NCI-H1092 (cell line): Measurements from ENCODE around the gene FGF14.

Source experiments
- DNase-seq: peaks from one replicate; lab custom pipeline; 2025; lab: John Stamatoyannopoulos, UW

The FGF14 gene

DNA sequence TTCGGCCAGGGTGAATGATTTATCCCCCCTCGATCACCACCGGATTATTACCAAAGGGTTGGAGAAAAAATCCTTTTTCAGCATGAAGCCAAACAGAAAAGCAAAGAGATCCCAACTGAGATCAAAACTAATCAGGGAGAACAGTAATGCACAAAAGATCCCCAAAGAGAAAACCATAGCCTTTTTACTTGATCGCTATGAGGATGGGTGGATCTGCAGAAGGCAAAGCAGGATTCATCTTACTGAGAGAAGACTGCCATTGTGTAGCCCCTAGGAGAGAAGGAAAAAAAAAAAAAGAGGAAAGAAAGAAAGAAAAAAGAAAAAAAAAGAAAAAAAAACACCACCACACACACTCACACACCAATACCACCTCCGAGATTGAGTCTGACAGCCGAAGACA lies at the start of gene FGF14:
TSS of gene FGF14 (minus strand) at position 283 of the 400 bp plus-strand sequence.
- no peak for DNase-seq

DNA sequence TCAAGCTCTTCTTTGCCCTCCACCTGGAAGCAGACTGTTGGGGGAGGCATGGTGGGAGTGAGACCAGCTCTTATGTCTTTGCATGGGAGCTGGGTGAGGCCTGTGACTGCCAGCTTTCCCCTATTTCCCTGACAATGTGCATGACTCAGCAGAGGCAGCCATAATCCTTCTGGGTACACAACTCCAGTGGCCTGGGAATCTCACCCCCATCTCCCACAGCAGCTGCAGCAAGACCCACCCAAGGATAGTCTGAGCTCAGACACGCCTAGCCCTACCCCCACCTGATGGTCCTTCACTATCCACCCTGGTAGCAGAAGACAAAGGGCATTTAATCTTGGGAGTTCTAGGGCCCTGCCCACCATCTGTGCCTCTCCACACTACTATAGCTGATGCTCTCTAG lies 41.4 kb upstream of the FGF14 start:
- DNase-seq: no peak

DNA sequence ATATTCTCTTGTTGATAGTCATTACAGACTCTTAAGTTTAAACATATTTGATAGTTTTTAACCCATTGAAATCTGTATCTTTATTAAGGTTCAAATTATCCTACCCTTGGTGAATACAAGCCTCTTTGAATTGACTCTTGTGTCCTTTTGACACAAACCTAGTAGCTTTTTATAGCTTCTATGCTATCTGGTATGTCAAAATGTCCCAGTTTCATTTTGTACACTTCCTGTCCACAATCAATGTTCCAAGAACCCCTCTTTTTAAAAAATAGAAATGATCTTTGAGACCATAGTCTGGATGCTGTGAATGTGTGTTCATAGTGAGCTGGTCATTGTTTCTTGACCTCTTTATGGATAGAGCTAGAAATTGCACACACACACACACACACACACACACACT lies 39.2 kb upstream of the FGF14 start:
- no peak for DNase-seq

DNA sequence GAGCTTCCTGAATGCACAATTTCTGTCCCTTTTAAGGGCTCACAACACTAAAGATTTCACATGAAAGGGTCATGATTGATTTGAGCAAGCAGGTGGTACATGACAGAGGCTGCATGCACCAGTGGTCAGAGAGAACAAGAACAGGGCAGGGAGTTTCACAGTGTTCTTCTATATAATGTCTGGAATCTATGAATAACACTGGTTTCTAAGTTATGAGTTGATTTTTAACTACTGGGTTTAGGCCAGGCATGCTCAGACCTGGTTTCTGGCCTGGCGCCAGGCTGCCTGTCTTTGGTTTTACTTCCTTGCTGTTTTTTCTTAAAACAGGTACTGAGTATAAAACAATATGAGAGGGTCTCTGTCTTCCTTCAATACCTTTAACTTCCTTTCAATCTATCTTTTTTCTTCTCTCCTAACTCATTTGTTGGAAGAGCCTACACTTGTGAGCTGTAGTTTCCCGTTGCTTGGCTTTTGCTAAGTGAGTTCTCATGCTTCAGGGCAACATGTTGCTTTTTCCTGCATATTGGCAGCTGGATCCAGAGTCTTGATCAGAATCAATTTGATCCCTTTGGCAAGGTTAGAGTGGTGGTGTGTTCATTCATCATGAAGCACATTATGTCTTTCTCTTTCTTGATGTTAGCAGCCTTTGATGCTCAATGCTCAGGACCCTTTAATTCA lies 38.5 kb upstream of the FGF14 start:
- no peak for DNase-seq

DNA sequence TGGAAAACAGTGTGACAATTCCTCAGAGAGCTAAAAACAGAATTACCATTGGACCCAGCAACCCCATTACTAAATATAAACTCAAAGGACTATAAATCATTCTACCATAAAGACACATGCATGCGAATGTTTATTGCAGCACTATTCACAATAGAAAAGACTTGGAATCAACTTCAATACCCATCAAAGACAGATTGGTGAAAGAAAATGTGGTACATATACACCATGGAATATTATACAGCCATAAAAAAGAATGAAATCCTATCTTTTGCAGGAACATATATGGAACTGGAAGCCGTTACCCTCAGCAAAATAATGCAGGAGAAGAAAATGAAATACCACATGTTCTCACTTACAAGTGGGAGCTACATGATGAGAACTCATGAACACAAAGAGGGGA lies 20.8 kb upstream of the FGF14 start:
- no peak for DNase-seq

DNA sequence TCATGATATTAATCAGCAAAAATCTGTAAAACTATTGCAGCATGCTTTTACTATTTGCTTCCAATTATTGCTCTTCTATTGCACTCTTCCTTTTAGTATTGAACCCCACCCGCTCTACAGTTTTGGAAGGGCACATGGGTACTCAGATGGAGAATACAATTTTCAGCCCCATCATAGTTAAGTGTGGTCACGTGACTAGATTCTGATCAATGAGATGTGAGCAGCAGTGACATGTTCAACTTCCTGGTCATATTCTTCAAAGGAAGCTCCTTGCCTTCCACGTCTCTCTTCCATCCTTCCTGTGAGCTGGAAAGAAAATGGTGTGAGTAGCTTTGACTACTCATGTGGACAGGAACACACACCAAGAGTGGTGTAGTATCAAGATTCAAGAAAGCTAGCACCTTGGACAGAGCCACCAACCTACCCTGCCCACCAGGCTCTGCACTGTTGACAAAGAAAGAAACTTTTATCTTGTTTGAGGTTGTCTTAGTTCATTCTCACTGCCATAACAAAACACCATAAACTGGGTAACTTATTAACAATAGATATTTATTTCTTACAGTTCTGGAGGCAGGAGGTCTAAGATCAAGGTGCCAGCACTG lies 3.8 kb upstream of the FGF14 start:
- no peak for DNase-seq

DNA sequence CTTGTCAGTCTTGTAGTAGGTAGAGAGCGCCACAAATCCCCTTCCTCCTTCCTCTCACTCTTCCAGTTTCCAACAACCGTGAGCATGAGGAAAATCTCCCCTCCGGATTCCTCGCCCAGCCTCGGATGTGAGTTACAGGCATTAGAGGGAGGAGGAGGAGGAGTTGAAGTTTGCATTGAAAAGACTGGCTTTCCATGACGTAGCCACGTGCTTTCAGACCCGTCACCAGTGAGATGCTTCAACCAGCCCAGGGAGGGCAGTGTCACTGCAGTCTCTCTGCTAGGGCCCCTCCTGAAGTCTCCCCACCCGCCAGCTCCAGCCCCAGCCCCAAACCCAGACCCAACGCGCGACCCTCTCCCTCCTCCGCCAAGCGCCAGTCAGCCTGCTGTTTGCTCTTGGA lies 442 bp upstream of the FGF14 start:
- no peak for DNase-seq

DNA sequence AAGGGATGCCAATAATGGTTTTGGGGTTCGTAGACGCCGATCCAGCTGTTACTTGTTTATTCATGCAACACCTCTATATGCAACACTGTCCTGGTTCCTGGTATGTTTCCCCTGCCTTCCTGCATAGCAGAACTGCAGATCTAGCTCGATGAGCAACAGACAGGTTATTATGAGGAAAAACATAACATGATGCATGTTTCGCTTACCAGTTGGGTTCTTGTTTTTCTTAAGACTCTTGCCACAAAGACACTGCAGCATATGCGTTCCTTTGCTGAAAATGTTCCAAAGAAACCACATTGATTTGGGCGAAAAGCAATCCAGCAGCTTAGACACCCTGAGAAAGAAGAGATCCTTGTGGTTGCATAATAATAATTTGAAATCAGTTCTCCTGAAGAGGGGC lies 583 bp downstream of the FGF14 start:
- no peak for DNase-seq

DNA sequence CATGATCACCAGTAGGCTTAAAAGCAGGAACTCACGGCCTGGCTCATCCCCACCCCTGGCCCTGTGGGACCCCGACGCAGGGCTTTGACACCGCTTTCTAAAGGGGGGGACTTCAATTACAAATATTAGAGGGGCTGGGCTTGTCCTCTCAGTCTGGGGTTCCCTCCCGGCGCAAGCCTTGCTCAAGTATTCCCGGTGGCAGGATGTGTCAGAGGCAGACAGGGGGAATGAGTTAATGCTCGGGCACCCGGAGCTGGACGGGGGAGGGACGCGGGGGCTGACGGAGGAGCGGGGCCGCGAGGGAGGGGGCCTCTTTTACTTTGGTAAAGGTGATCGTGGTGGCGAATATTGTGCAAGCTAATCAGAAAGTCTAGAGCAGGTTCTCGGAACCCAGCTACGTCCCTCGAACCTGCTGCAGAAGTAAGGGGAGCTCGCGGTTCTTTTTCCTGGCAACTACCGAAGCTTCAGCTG lies 1.1 kb downstream of the FGF14 start:
- no peak for DNase-seq

DNA sequence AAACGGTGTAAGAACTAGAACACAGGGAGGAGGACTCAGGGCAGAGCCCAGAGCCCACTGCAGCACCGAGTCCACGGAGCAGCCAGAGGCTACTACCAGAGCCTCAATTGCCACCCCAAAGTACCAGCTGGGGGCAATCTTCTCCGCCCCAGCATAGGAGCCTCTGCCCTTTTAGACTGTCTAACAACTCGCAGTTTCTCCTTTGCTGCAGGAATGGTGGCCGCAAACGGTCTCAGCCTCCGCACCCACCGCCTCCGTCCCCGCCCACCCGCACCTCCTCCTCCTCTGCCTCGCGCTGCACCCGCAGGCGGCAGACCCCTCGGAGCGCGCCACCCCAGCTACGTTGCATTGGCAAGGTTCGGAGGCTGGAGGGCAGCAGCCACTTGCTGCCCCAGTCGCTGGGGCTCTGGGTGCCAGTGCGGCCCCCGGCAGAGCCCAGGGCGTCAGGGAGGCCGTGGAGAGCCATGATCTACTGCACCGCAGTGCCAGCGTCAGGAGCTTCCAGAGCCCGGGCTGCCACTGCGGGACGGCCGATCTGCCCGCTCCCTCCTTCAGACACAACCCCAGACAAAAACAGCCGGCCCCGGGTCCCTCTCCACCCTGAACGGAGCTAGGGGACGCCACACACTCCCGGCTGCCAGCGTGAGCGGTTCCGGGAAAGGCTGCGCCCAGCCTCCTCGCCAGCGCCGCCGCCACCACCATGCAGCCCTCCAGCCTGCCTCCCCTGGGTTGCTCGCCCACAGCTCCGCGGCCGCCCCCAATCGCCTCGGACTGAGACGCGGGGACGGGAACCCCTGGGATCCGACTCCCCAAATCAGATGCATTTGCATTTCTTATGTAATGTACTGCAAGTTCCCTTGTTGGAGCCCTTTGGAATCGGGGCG lies 1.8 kb downstream of the FGF14 start:
- DNase-seq: peak; percentile 32

DNA sequence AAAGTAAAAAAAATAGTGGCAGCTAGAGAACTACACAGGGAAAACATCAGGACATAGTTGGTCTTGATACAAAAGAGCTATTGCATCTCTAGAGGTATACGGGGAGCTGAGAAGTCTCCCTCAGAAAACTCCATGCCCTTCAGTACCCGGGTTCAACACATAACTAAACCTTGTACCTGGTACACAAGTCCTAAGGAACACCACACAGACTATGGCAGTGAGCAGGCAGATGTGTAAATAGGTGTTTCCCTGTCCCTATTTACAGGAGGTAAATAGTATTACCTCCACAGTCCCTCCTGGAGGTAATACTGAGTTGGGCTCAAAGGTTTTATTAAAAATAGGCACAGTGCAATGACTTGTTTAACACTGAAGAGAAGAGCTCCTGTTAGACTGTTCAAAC lies 5.9 kb downstream of the FGF14 start:
- no peak for DNase-seq

DNA sequence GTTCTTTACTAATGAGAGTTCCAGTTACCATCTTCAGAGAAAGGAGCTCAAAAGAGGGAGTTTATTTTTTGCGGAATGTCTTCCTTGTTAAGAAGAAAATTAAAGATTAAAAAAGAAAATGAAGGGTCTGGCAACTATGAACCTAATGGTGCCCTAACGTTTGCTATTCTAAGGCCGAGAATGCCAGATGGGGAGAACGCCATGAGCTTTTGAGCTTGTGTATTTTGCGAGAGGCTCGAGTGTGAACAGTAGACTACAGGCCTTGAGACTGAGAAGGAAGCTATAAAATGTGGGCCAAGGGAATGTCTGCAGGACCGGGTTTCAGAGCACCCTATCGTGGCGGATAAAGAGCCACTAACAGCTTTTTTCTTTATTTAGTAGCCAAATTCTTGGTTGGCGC lies 6.7 kb downstream of the FGF14 start:
- DNase-seq: no peak

DNA sequence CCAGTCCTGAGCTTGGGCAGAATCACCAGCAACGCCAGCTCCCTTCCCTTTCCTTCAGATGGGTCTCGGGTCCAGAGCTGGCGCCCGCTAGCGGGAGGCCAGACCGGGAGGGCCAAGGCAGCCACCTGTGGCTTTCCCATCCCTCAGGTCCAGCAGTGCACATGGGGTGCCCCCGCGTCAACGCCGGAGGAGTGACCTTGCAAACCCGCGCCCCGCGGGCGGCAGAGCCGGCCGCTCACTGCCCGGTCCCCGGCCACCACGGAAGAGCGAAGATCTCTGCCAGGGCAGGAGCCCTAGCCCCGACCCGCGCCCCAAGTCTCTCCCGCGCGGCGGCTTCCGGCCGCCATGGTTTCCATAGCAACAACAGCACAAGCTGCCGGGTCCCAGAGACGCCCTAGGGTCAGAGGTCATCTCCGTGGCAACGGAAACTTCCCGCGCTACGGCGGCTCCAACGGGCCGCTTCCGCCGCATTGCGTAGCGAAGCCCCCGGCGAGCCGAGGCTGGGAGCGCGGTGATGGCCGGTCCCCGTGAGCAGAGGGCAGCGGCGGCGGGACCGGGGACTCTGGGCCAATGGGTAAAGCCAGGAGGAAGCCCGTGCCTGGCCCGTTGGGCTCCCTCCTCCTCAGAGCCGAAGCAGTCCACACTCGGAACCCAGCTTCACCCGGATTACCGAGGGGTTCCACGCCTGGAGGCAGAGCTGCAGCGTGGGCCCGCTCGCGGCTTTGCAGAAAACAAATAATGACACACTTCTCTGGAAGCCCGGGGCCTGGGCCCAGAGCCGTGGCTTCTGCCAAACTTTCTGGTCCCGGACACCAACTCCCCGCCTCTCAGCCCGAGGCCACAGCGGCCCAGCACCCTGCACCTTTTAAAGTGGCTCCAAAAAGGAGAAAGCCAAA lies 7.4 kb downstream of the FGF14 start:
- peak; percentile 98 for DNase-seq

DNA sequence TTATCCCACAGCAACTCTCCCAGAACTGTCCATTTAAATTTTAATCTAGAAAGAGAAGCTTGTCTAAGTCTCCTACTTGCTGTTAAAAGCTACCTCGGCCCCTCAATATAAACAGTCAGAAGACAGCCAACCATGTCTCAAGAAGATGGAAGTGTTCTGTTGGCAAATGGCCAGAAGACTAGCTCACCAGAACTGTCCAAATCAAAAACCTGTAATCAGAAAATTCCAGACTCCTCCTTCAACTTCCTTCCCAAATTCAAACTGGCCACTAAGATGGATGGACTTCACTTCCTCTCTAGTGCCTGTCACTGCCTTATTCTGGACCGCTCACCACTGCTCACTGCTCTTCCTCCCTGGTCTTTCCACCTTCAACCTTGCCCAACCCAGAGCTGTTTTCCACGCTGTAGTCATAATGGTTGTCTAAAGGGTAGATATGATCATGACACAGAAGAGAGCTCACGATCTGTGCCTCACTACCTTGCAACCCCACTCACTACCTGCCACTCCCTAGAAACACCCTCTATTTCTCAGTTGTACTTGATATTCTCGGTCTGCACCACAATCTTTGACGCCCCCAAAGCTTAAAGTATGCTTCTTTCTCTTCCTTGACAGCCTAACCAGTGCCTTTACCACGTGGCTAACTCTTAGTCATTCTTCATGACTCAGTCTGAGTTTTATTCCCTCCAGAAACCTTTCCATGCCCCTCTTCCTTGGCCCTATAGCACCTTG lies 9.2 kb downstream of the FGF14 start:
- DNase-seq: no peak

DNA sequence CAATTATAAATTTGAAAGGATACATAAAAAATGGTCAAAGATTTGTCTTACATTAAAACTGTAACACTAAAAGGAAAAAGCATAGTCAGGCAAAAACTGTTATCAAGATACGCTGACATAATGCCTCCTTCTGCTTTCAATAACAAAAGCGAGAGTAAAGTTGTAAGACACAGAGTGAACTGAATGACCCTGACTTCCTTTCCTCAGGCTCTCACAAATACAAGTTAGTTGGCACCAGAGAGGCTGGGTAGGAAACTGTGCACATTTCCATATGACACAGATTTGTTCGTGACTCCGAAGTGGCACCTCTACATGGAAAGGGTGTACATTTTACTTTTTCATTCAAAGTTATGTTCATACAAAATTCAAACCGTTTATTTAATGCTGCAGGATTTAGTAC lies 15.4 kb downstream of the FGF14 start:
- no peak for DNase-seq

DNA sequence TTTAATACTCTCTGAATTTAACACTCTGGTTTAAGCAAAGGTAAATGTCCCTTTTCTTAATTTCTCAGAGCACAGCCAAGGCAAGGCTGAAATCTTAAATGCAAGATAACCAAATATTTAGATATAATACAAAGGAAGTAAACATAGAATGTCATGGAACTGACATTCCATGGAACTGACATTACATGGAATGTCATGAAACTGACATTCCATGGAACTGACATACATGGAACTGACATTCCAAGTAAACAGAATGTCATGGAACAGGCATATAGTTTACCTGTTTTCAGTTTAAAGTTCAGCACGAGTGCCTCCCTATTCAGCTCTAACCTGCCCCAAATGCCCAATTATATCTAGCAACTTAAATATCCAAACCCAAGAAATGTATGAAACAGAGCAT lies 21.8 kb downstream of the FGF14 start:
- DNase-seq: no peak

DNA sequence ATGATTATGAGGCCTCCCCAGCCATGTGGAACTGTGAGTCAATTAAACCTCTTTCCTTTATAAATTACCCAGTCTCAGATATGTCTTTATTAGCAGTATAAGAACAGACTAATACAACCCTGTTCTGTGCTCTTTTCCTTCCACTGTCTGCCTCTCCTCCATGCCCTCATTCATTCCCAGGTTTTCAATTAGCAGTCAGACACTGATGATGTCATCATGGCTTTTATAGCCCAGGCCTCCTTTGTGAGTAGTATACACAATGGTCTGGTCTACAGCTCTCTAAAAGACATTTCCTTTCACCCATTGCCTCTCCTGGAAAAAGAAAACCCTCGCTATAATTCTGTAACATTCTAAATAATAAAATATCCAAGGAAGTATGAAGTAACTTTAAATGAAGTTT lies 25.5 kb downstream of the FGF14 start:
- no peak for DNase-seq

DNA sequence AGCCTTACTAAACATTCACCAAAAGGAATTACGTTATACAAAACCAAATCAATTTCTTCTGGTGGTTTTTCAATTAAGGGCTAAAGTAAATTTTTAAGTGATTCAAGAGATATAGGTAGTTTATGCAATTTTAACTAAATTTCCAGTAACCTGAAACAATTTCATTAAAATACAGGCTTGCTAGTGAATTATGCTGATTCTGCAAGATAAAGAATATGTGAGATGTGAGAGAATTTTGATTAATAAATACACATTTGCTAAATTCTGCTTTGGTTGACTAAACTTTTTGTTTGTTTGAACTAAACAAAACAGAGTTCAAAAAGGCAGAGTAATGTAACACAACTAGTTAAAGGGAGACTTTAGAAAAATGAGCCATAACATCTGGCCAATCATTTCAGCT lies 27.1 kb downstream of the FGF14 start:
- no peak for DNase-seq

DNA sequence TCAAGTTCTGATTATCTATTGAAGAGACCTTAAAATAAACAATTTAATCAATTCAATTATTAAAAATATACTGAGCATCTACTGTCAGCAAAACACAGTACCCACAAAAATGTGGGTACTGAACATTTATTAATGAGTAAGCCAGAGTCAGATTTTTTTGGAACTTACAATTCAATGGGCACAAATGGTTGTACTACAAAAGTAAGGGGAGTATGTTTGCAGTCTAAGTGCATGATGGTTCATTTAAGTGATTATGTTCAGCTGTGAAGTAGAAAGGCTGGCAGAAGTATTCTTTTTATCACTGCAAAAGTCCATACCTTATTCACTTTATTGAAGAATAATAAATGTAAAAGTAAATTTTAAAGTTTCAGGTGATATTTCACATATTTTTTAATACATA lies 27.6 kb downstream of the FGF14 start:
- no peak for DNase-seq

DNA sequence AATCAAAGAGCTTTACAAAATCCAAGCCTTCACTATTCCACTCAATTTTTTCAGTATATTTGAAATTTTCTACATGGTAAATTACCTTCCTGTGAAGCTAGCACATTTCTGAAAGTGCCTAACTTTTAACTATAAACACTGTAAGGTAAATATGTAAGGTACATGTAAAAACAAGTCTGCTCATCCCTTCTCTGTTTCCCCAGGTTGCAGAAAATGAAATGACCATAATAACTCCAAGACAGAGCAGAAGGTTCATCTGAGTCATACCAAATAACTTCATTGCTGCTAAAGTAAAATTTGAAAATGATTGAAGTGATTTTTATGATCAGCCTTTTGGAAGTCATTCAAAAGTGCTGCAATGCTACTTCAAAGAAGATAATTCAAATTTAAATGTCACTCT lies 28.6 kb downstream of the FGF14 start:
- DNase-seq: no peak

DNA sequence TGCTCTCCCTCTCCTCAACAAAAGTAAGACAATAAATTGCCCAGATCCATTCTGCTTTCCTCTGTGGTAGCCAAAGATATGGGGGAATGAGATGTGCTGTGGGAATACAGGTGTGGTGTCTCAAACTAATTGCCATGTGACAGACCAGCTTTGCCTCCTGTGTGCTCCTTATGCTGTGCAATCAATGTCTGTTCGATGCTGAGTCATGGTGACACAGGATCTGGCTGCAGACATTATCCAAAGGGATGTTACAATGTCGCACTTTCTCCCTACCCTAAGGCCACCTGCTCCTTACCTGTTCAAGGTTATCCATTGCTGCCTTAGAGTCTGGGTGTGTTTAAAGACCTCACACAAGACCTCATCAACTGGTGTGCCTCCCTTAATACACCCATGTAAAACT lies 32.5 kb downstream of the FGF14 start:
- no peak for DNase-seq
